SK-N-SH treated with all-trans-retinoic acid at 6 μM for 48 hours (cell line): ENCODE measurements around the gene PSPH.
A peak's percentile ranks its signal among the peaks of the same experiment; 100 is the strongest.

Source experiments
- ATAC-seq: fragments of 200-7000 bp; cut with Tn5 transposase; 3 replicates; pipeline ENCODE4 v1.9.1; 2020; ENCODE audit warnings: mild to moderate bottlenecking, moderate library complexity
- ARNTL ChIP-seq: fragments of 450-650 bp; formaldehyde crosslinking; IDR thresholded peaks from 2 replicates; pipeline ENCODE4 v1.5.0; 2020; ENCODE audit warnings: low read depth, mild to moderate bottlenecking, moderate library complexity, borderline replicate concordance
- BACH2 ChIP-seq: fragments of 250-450 bp; sonication (Bioruptor Pico); IDR thresholded peaks from 2 replicates; pipeline ENCODE4 v1.9.0; 2021; ENCODE audit warnings: mild to moderate bottlenecking, borderline replicate concordance
- CSDC2 ChIP-seq: fragments of 250-450 bp; sonication (Bioruptor Pico); IDR thresholded peaks from 2 replicates; pipeline ENCODE4 v1.5.0; 2020; ENCODE audit warnings: mild to moderate bottlenecking, moderate library complexity
- ESRRG ChIP-seq: fragments of 250-450 bp; sonication (Bioruptor Pico); IDR thresholded peaks from 2 replicates; pipeline ENCODE4 v1.6.1; 2021; ENCODE audit warnings: mild to moderate bottlenecking
- GLIS3 ChIP-seq: fragments of 250-450 bp; sonication (Bioruptor Pico); IDR thresholded peaks from 2 replicates; pipeline ENCODE4 v1.5.0; 2020; ENCODE audit warnings: mild to moderate bottlenecking, moderate library complexity
- ISL1 ChIP-seq: fragments of 250-450 bp; sonication (Bioruptor Pico); IDR thresholded peaks from 2 replicates; pipeline ENCODE4 v2.1.2; 2022; ENCODE audit warnings: mild to moderate bottlenecking, moderate library complexity
- OSR1 ChIP-seq: fragments of 250-450 bp; sonication (Bioruptor Pico); IDR thresholded peaks from 2 replicates; pipeline ENCODE4 v1.8.0; 2022; ENCODE audit warnings: moderate library complexity, mild to moderate bottlenecking, inconsistent platforms
- POU6F1 ChIP-seq: fragments of 250-450 bp; sonication (Bioruptor Pico); IDR thresholded peaks from 2 replicates; pipeline ENCODE4 v1.8.0; 2021; ENCODE audit warnings: low read depth, mild to moderate bottlenecking, moderate library complexity, borderline replicate concordance
- PPARA ChIP-seq: fragments of 250-450 bp; sonication (Bioruptor Pico); IDR thresholded peaks from 2 replicates; pipeline ENCODE4 v1.5.0; 2020; ENCODE audit warnings: mild to moderate bottlenecking, borderline replicate concordance
- RARB ChIP-seq: fragments of 250-450 bp; sonication (Bioruptor Pico); IDR thresholded peaks from 2 replicates; pipeline ENCODE4 v1.8.0; 2021; ENCODE audit warnings: mild to moderate bottlenecking, moderate library complexity
- SNAI2 ChIP-seq: fragments of 250-450 bp; sonication (Bioruptor Pico); IDR thresholded peaks from 2 replicates; pipeline ENCODE4 v1.5.0; 2020; ENCODE audit warnings: mild to moderate bottlenecking, moderate library complexity
- TCF4 ChIP-seq: fragments of 250-450 bp; sonication (Bioruptor Pico); IDR thresholded peaks from 2 replicates; pipeline ENCODE4 v1.8.0; 2021; ENCODE audit warnings: mild to moderate bottlenecking, moderate library complexity, borderline replicate concordance
- TOX ChIP-seq: fragments of 250-450 bp; sonication (Bioruptor Pico); IDR thresholded peaks from 2 replicates; pipeline ENCODE4 v1.8.0; 2021; ENCODE audit warnings: mild to moderate bottlenecking, moderate library complexity, borderline replicate concordance
- ZC3H10 ChIP-seq: fragments of 250-450 bp; sonication (Bioruptor Pico); IDR thresholded peaks from 2 replicates; pipeline ENCODE4 v1.5.1; 2021; ENCODE audit warnings: mild to moderate bottlenecking, moderate library complexity
- ZFP3 ChIP-seq: fragments of 250-450 bp; sonication (Bioruptor Pico); IDR thresholded peaks from 2 replicates; pipeline ENCODE4 v1.5.0; 2020; ENCODE audit warnings: mild to moderate bottlenecking, moderate library complexity
- ZFP30 ChIP-seq: fragments of 450-650 bp; formaldehyde crosslinking; IDR thresholded peaks from 2 replicates; pipeline ENCODE4 v1.5.0; 2022; ENCODE audit warnings: mild to moderate bottlenecking, moderate library complexity
- ZNF565 ChIP-seq: fragments of 450-650 bp; formaldehyde crosslinking; conservative IDR thresholded peaks from 2 replicates; pipeline ENCODE4 v1.5.0; 2020; ENCODE audit warnings: low read depth, mild to moderate bottlenecking, moderate library complexity
- ZNF8 ChIP-seq: fragments of 450-650 bp; formaldehyde crosslinking; IDR thresholded peaks from 2 replicates; pipeline ENCODE4 v1.5.0; 2020; ENCODE audit warnings: mild to moderate bottlenecking, moderate library complexity
- TF ChIP-seq, protein P1 (sequence below): fragments of 250-450 bp; sonication (Bioruptor Pico); IDR thresholded peaks from 2 replicates; pipeline ENCODE4 v1.5.0; 2020; ENCODE audit warnings: mild to moderate bottlenecking, moderate library complexity
- TF ChIP-seq, protein P2 (sequence below): fragments of 250-450 bp; sonication (Bioruptor Pico); IDR thresholded peaks from 2 replicates; pipeline ENCODE4 v1.8.0; 2020; ENCODE audit warnings: mild to moderate bottlenecking, moderate library complexity, borderline replicate concordance

The PSPH gene

GRCh38 chr7:55996856-55997500 lies 54.3 kb downstream of the PSPH start:
- ATAC-seq, result no peak
- TF ChIP-seq POU6F1 (CRISPR knock-in tag) (no peak), ARNTL (CRISPR knock-in tag) (no peak), ZFP30 (CRISPR knock-in tag) (no peak), TOX (no peak), ZNF565 (CRISPR knock-in tag) (no peak), SNAI2 (no peak), ZFP3 (no peak), TCF4 (CRISPR knock-in tag) (no peak), RARB (CRISPR knock-in tag) (no peak)
- TF ChIP-seq, protein P1, sequence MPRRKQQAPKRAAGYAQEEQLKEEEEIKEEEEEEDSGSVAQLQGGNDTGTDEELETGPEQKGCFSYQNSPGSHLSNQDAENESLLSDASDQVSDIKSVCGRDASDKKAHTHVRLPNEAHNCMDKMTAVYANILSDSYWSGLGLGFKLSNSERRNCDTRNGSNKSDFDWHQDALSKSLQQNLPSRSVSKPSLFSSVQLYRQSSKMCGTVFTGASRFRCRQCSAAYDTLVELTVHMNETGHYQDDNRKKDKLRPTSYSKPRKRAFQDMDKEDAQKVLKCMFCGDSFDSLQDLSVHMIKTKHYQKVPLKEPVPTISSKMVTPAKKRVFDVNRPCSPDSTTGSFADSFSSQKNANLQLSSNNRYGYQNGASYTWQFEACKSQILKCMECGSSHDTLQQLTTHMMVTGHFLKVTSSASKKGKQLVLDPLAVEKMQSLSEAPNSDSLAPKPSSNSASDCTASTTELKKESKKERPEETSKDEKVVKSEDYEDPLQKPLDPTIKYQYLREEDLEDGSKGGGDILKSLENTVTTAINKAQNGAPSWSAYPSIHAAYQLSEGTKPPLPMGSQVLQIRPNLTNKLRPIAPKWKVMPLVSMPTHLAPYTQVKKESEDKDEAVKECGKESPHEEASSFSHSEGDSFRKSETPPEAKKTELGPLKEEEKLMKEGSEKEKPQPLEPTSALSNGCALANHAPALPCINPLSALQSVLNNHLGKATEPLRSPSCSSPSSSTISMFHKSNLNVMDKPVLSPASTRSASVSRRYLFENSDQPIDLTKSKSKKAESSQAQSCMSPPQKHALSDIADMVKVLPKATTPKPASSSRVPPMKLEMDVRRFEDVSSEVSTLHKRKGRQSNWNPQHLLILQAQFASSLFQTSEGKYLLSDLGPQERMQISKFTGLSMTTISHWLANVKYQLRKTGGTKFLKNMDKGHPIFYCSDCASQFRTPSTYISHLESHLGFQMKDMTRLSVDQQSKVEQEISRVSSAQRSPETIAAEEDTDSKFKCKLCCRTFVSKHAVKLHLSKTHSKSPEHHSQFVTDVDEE (CRISPR knock-in tag), result no peak
- TF ChIP-seq, protein P2, sequence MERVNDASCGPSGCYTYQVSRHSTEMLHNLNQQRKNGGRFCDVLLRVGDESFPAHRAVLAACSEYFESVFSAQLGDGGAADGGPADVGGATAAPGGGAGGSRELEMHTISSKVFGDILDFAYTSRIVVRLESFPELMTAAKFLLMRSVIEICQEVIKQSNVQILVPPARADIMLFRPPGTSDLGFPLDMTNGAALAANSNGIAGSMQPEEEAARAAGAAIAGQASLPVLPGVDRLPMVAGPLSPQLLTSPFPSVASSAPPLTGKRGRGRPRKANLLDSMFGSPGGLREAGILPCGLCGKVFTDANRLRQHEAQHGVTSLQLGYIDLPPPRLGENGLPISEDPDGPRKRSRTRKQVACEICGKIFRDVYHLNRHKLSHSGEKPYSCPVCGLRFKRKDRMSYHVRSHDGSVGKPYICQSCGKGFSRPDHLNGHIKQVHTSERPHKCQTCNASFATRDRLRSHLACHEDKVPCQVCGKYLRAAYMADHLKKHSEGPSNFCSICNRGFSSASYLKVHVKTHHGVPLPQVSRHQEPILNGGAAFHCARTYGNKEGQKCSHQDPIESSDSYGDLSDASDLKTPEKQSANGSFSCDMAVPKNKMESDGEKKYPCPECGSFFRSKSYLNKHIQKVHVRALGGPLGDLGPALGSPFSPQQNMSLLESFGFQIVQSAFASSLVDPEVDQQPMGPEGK (CRISPR knock-in tag), result no peak

DNA sequence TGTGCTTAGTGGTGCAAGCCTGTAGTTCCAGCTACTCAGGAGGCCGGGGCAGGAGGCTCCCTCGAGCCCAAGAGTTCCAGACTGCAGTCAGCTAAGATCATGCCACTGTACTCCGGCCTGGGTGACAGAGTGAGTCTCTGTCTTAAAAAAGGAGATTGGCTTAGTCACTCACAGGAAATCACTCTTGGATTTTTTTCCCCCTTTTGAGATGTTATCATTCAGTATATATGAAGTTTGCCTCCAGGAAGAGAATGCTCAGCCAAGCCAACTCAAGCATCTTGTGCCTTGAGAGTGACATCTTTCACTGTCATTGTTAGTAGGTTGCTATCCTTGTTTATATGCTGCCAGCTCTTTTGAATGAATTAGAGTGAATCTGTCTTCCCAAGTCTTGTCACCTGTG lies 58.9 kb downstream of the PSPH start:
- TF ChIP-seq ARNTL (CRISPR knock-in tag), result no peak
- TF ChIP-seq RARB (CRISPR knock-in tag), result no peak
- TF ChIP-seq ISL1, result no peak
- peak; percentile 33; the same call in 1 of the 3 replicates for ATAC-seq

DNA sequence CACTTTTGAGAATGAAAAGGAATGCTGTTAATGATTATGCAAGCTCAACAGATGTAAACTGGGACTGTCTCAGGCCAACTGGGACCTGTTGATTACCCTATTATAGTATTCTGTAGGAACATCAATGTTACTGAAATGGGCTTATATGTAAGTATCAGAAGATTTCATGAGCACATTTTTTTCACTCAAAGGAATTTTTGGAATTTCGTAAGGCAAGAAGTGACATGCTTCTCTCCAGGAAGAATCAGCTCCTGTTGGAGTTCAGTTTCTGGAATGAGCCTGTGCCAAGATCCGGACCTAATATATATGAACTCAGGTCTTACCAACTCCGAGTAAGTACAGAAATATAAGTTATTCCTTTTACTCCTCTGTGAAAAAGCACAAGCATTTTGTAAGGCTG lies 67.7 kb downstream of the PSPH start:
- TF ChIP-seq, protein P2 (CRISPR knock-in tag), result no peak
- TF ChIP-seq BACH2 (CRISPR knock-in tag), result no peak
- TF ChIP-seq RARB (CRISPR knock-in tag), result no peak
- TF ChIP-seq, all 23 proteins: peak for 0
- ATAC-seq, result no peak

DNA sequence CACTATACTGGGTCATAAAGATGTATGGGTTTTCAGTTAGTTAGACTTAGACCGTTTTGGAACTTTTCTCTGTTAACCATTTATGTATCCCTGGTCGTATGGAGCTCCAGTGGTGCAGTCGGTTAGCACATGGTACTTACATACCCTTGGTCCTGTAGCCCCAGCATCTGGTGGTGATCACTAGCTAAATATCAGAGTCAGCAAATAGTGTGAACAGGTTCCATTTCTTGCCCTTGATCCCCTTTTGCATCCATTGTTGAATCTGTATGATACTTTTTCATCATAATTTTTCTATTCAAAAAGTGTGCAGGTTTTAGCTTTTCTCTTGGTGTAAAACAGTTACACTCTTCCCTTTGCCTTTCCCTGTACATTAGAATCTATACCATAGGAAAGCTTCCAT lies 71.0 kb downstream of the PSPH start:
- TF ChIP-seq ZC3H10 (CRISPR knock-in tag), result no peak
- no peak for TF ChIP-seq SNAI2
- no peak for TF ChIP-seq TOX
- no peak for TF ChIP-seq PPARA
- no peak for TF ChIP-seq POU6F1 (CRISPR knock-in tag)
- TF ChIP-seq ESRRG (CRISPR knock-in tag), result no peak
- no peak for TF ChIP-seq GLIS3
- TF ChIP-seq ZFP3, result no peak
- no peak for TF ChIP-seq OSR1
- TF ChIP-seq ZNF8 (CRISPR knock-in tag), result no peak
- TF ChIP-seq ZFP30 (CRISPR knock-in tag), result no peak
- no peak for TF ChIP-seq TCF4 (CRISPR knock-in tag)
- TF ChIP-seq CSDC2 (CRISPR knock-in tag), result no peak
- ATAC-seq, result no peak
